ENCODE results near the gene GALNT14.

- TF ChIP-seq POLR2A (IDR thresholded peaks at IDR 0.05) (no peak), POLR2AphosphoS5 (IDR thresholded peaks at IDR 0.05) (no peak)
Measured at GRCh38 chr2:31124904-31125303, 13.3 kb downstream of the GALNT14 start.

Data from suprapubic skin (tissue), 4 donors.